DOHH2 (cell line): ENCODE data around the gene LRP1-AS.

Experiments
- H3F3A ChIP-seq: fragments of 200-600 bp; sonication (generic), shearing (Covaris generic); 2 replicates; pipeline ENCODE4 v1.6.0; 2016; ENCODE audit warnings: antibody characterized with exemption, mild to moderate bottlenecking; ENCODE audit not compliant: control insufficient read depth, insufficient read depth
- H3K27ac ChIP-seq: fragments of 200-600 bp; sonication (generic); 2 replicates; pipeline ENCODE4 v1.5.1; 2014; ENCODE audit warnings: low read depth, mild to moderate bottlenecking, low read length, moderate library complexity
- H3K27me3 ChIP-seq: fragments of 200-600 bp; sonication (generic); 2 replicates; pipeline ENCODE4 v1.6.1; 2014; ENCODE audit warnings: mild to moderate bottlenecking, low read length, mixed read lengths; ENCODE audit not compliant: control insufficient read depth
- H3K36me3 ChIP-seq: fragments of 200-600 bp; sonication (generic); 2 replicates; pipeline ENCODE4 v1.6.1; 2014; ENCODE audit warnings: mild to moderate bottlenecking, low read length, moderate library complexity, mixed read lengths; ENCODE audit not compliant: control insufficient read depth
- H3K4me1 ChIP-seq: fragments of 200-600 bp; sonication (generic); 2 replicates; pipeline ENCODE4 v1.6.1; 2014; ENCODE audit warnings: mild to moderate bottlenecking, low read length, mixed read lengths; ENCODE audit not compliant: control insufficient read depth
- H3K4me2 ChIP-seq: fragments of 200-600 bp; sonication (generic); 2 replicates; pipeline ENCODE4 v1.6.0; 2014; ENCODE audit warnings: mild to moderate bottlenecking, low read length, moderate library complexity
- H3K4me3 ChIP-seq: fragments of 200-600 bp; sonication (generic); 2 replicates; pipeline ENCODE4 v1.5.1; 2014; ENCODE audit warnings: mild to moderate bottlenecking, low read length, mixed read lengths
- H3K79me2 ChIP-seq: fragments of 200-600 bp; sonication (generic); 2 replicates; pipeline ENCODE4 v1.6.1; 2014; ENCODE audit warnings: mild to moderate bottlenecking, low read length, mixed read lengths; ENCODE audit not compliant: control insufficient read depth
- H3K9me2 ChIP-seq: fragments of 200-600 bp; sonication (generic); replicated peaks from 2 replicates; pipeline ENCODE4 v1.6.1; 2014; ENCODE audit warnings: mild to moderate bottlenecking, low read length, mixed read lengths; ENCODE audit not compliant: control insufficient read depth
- H3K9me3 ChIP-seq: fragments of 200-600 bp; sonication (generic); 2 replicates; pipeline ENCODE4 v1.6.1; 2014; ENCODE audit warnings: antibody characterized with exemption, low read length, mixed read lengths; ENCODE audit not compliant: control insufficient read depth, insufficient read depth
- H4K20me1 ChIP-seq: fragments of 200-600 bp; sonication (generic); 2 replicates; pipeline ENCODE4 v1.6.0; 2014; ENCODE audit warnings: low read depth, mild to moderate bottlenecking, antibody characterized with exemption, low read length, moderate library complexity; ENCODE audit not compliant: control insufficient read depth, insufficient read depth
- EZH2phosphoT487 ChIP-seq: fragments of 200-600 bp; sonication (generic); IDR thresholded peaks from 2 replicates; pipeline ENCODE4 v1.6.1; 2017; ENCODE audit warnings: borderline replicate concordance, mild to moderate bottlenecking, antibody characterized with exemption, low read length, moderate library complexity, mixed read lengths
- TF ChIP-seq, protein P1 (sequence below): fragments of 200-600 bp; sonication (generic); IDR thresholded peaks from one replicate; pipeline ENCODE4 v1.5.1; 2014; ENCODE audit warnings: antibody characterized with exemption, mild to moderate bottlenecking, low read depth, low read length; ENCODE audit not compliant: poor library complexity, severe bottlenecking

The LRP1-AS gene

DNA sequence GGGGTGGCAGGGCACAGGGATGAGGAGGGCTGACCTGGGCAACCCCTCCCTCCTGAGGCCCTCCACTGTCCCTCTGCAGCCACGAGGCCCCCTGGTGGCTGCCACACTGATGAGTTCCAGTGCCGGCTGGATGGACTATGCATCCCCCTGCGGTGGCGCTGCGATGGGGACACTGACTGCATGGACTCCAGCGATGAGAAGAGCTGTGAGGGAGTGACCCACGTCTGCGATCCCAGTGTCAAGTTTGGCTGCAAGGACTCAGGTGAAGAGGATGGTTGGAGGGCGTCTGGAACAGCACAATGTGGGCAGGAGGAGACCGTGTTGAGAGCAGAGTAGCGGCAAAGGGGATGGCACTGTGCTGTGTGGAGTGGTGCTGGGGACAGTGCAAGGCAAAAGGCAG, 25.7 kb upstream of the LRP1-AS start:
- H3K79me2 ChIP-seq = no peaks in the 10 kb centered on the region
- TF ChIP-seq EZH2phosphoT487 = no peak
- TF ChIP-seq, protein P1, sequence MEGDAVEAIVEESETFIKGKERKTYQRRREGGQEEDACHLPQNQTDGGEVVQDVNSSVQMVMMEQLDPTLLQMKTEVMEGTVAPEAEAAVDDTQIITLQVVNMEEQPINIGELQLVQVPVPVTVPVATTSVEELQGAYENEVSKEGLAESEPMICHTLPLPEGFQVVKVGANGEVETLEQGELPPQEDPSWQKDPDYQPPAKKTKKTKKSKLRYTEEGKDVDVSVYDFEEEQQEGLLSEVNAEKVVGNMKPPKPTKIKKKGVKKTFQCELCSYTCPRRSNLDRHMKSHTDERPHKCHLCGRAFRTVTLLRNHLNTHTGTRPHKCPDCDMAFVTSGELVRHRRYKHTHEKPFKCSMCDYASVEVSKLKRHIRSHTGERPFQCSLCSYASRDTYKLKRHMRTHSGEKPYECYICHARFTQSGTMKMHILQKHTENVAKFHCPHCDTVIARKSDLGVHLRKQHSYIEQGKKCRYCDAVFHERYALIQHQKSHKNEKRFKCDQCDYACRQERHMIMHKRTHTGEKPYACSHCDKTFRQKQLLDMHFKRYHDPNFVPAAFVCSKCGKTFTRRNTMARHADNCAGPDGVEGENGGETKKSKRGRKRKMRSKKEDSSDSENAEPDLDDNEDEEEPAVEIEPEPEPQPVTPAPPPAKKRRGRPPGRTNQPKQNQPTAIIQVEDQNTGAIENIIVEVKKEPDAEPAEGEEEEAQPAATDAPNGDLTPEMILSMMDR = peak; percentile 87
- no peak overlapping the region for H3K27ac ChIP-seq
- H3K9me2 ChIP-seq = no peaks in the 10 kb centered on the region
- no peak overlapping the region for H3K4me3 ChIP-seq
- no peaks in the 10 kb centered on the region for H3K36me3 ChIP-seq
- H4K20me1 ChIP-seq = no peaks in the 10 kb centered on the region
- H3K27me3 ChIP-seq = no peaks in the 10 kb centered on the region
- peaks cover 24% of the 10 kb centered on the region for H3K4me1 ChIP-seq
- no peak overlapping the region for H3K4me2 ChIP-seq
- 0 out of 2 replicates have a peak, but pooled peaks cover 2% of the 10 kb centered on the region for H3F3A ChIP-seq
- H3K9me3 ChIP-seq = no peaks in the 10 kb centered on the region

GRCh38 chr12:57171668-57172067, 24.2 kb upstream of the LRP1-AS start:
- H3K4me3 ChIP-seq = no peak overlapping the region
- no peaks in the 10 kb centered on the region for H3K9me3 ChIP-seq
- H3K79me2 ChIP-seq = no peaks in the 10 kb centered on the region
- no peaks in the 10 kb centered on the region for H3K36me3 ChIP-seq
- peaks cover 23% of the 10 kb centered on the region for H3K4me1 ChIP-seq
- H3K27me3 ChIP-seq = no peaks in the 10 kb centered on the region
- no peak overlapping the region for H3K27ac ChIP-seq
- H3K4me2 ChIP-seq = no peak overlapping the region
- no peak for TF ChIP-seq EZH2phosphoT487
- TF ChIP-seq, protein P1 = no peak
- no peaks in the 10 kb centered on the region for H3K9me2 ChIP-seq
- H3F3A ChIP-seq = 0 out of 2 replicates have a peak, but pooled peaks cover 1% of the 10 kb centered on the region
- H4K20me1 ChIP-seq = no peaks in the 10 kb centered on the region

GRCh38 chr12:57170927-57171326, 23.5 kb upstream of the LRP1-AS start:
- Histone ChIP-seq H4K20me1 (no peaks in the 10 kb centered on the region), H3F3A (no peaks in the 10 kb centered on the region), H3K4me1 (peaks cover 23% of the 10 kb centered on the region), H3K79me2 (no peaks in the 10 kb centered on the region), H3K9me2 (no peaks in the 10 kb centered on the region), H3K4me3 (no peak overlapping the region), H3K27me3 (no peaks in the 10 kb centered on the region), H3K4me2 (no peak overlapping the region), H3K27ac (no peak overlapping the region), H3K36me3 (no peaks in the 10 kb centered on the region), H3K9me3 (no peaks in the 10 kb centered on the region)
- no peak for TF ChIP-seq EZH2phosphoT487
- TF ChIP-seq, protein P1 = no peak
